KMS-11 (cell line): ENCODE data around the gene WASF3.

Experiments used
- H2AFZ ChIP-seq: fragments of 200-600 bp; sonication (generic); 2 replicates; pipeline ENCODE4 v1.6.1; 2016; ENCODE audit warnings: antibody characterized with exemption, mixed run types, low read depth
- H3K27ac ChIP-seq: fragments of 200-600 bp; sonication (generic); 2 replicates; pipeline ENCODE4 v1.6.1; 2016; ENCODE audit warnings: mild to moderate bottlenecking, mixed run types
- H3K27me3 ChIP-seq: fragments of 200-600 bp; sonication (generic); 2 replicates; pipeline ENCODE4 v1.6.1; 2017; ENCODE audit warnings: mild to moderate bottlenecking, low read depth, mixed run types, moderate library complexity; ENCODE audit not compliant: insufficient read depth
- H3K36me3 ChIP-seq: fragments of 200-600 bp; sonication (generic); 2 replicates; pipeline ENCODE4 v1.6.1; 2017; ENCODE audit warnings: mild to moderate bottlenecking, mixed run types; ENCODE audit not compliant: insufficient read depth
- H3K4me1 ChIP-seq: fragments of 200-600 bp; sonication (generic); 2 replicates; pipeline ENCODE4 v1.6.1; 2016; ENCODE audit warnings: mild to moderate bottlenecking, low read depth, mixed run types; ENCODE audit not compliant: poor library complexity, severe bottlenecking
- H3K4me2 ChIP-seq: fragments of 200-600 bp; sonication (generic); 2 replicates; pipeline ENCODE4 v1.7.0; 2016; ENCODE audit warnings: mild to moderate bottlenecking, mixed run types
- H3K4me3 ChIP-seq: fragments of 200-600 bp; sonication (generic); IDR thresholded peaks from 2 replicates; pipeline ENCODE4 v1.6.1; 2017; ENCODE audit warnings: low read depth, low read length, mixed read lengths; ENCODE audit not compliant: insufficient read depth
- H3K79me2 ChIP-seq: fragments of 200-600 bp; sonication (generic); 2 replicates; pipeline ENCODE4 v1.6.1; 2016; ENCODE audit warnings: low read depth, mixed run types; ENCODE audit not compliant: insufficient read depth
- H3K9ac ChIP-seq: fragments of 200-600 bp; sonication (generic); 2 replicates; pipeline ENCODE4 v1.6.1; 2016; ENCODE audit warnings: mild to moderate bottlenecking, mixed run types
- H4K20me1 ChIP-seq: fragments of 200-600 bp; sonication (generic); 2 replicates; pipeline ENCODE4 v1.6.1; 2016; ENCODE audit warnings: mild to moderate bottlenecking, mixed run types; ENCODE audit not compliant: insufficient read depth
- CTCF ChIP-seq: fragments of 200-600 bp; sonication (generic); conservative IDR thresholded peaks from 2 replicates; pipeline ENCODE4 v1.6.1; 2017; ENCODE audit warnings: low read depth, mild to moderate bottlenecking, antibody characterized with exemption, low read length, moderate library complexity, mixed read lengths

Gene WASF3

GRCh38 chr13:26653310-26653709, 95.8 kb downstream of the WASF3 start:
- no peak overlapping the region for H3K4me2 ChIP-seq
- no peak overlapping the region for H3K27ac ChIP-seq
- no peaks in the 10 kb centered on the region for H3K27me3 ChIP-seq
- no peaks in the 10 kb centered on the region for H4K20me1 ChIP-seq
- H3K4me1 ChIP-seq: no peaks in the 10 kb centered on the region
- no peaks in the 10 kb centered on the region for H3K79me2 ChIP-seq
- H3K36me3 ChIP-seq: no peaks in the 10 kb centered on the region
- no peak overlapping the region for H3K9ac ChIP-seq
- TF ChIP-seq CTCF: no peak
- H2AFZ ChIP-seq: no peak overlapping the region
- H3K4me3 ChIP-seq: no peak overlapping the region

- no peaks in the 10 kb centered on the region for H3K4me1 ChIP-seq
- no peak overlapping the region for H3K9ac ChIP-seq
- TF ChIP-seq CTCF: no peak
- no peaks in the 10 kb centered on the region for H3K36me3 ChIP-seq
- no peaks in the 10 kb centered on the region for H3K27me3 ChIP-seq
- H3K4me3 ChIP-seq: no peak overlapping the region
- H3K27ac ChIP-seq: no peak overlapping the region
- no peak overlapping the region for H3K4me2 ChIP-seq
- H4K20me1 ChIP-seq: no peaks in the 10 kb centered on the region
- H3K79me2 ChIP-seq: no peaks in the 10 kb centered on the region
- no peak overlapping the region for H2AFZ ChIP-seq
Measured at GRCh38 chr13:26653842-26654241, 96.4 kb downstream of the WASF3 start.

- no peak for TF ChIP-seq CTCF
- Histone ChIP-seq H3K4me3 (no peak overlapping the region), H3K27me3 (no peaks in the 10 kb centered on the region), H4K20me1 (no peaks in the 10 kb centered on the region), H3K79me2 (no peaks in the 10 kb centered on the region), H3K36me3 (no peaks in the 10 kb centered on the region), H3K4me2 (no peak overlapping the region), H3K4me1 (no peaks in the 10 kb centered on the region), H3K27ac (no peak overlapping the region), H2AFZ (no peak overlapping the region), H3K9ac (no peak overlapping the region)
Measured at GRCh38 chr13:26656919-26657318, 99.4 kb downstream of the WASF3 start.

GRCh38 chr13:26658448-26659385, 101.2 kb downstream of the WASF3 start:
- no peak for TF ChIP-seq CTCF
- Histone ChIP-seq H3K36me3 (no peaks in the 10 kb centered on the region), H3K27ac (no peak overlapping the region)

More at GRCh38 chr13:26658448-26659385, 101.2 kb downstream of the WASF3 start:
- Histone ChIP-seq H3K9ac (no peak overlapping the region), H3K4me2 (no peak overlapping the region), H3K79me2 (no peaks in the 10 kb centered on the region), H3K4me3 (no peak overlapping the region), H3K27me3 (no peaks in the 10 kb centered on the region), H4K20me1 (no peaks in the 10 kb centered on the region), H2AFZ (no peak overlapping the region), H3K4me1 (no peaks in the 10 kb centered on the region)
